HT1080 (cell line): Measurements from ENCODE around the gene P2RY2. TPM values are rescaled to one million over a fixed set of nuclear protein-coding genes. Genes with fewer than 3 reads are reported as not detected.
A peak's percentile ranks its signal among the peaks of the same experiment; 100 is the strongest.
"Not testable (repeated sequence)": the region's sequence is repeated elsewhere in the genome, so short reads cannot be mapped to it uniquely, and the experiment has no call there.

ENCODE experiments used
- DNase-seq: peaks from one replicate; pipeline ENCODE4 v3.0.0-alpha.2; 2015; ENCODE audit warnings: low read depth
- total RNA-seq: library from RNA; depleted of rRNA; stranded (reverse); fragments of >200 nt; shearing (Covaris generic); gene quantifications from 2 replicates; pipeline ENCODE4 v1.2.3, GENCODE V29; 2014

The P2RY2 gene
- total RNA-seq, 1 experiment from 2014 or later, result 0.05 TPM

DNA sequence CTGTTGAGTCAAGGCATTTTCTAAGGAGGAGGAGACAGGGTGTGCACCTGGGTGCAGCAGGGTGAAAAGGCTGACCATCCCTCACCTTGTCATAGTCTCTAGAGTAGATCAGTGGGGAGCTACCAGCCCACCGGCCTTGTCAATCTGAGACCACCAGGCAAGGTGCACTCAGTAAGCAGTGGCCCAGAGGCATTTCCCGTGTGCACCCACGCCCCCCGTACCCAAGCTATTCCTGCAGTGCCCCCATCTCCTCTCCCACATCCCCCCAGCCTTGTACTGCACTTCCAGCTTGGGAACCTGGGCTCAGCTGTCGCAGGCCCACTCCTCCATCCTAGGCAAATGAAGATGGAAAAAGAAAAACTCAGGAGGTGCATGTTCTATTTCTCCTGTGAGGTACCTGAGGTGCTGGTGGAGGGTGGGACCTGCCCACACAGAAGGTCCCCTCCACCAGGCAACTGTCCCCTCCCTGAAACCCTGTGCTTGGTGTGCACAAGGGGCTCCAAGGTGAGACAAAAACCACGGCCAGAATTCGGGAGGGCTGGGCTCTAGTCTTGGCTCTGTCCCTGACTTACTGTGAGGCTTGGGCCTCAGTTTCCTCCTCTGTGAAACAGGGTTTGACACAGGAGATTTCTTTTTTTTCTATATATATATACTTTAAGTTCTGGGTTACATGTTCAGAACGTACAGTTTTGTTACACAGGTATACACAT lies 8.4 kb downstream of the P2RY2 start:
- no peak for DNase-seq

DNA sequence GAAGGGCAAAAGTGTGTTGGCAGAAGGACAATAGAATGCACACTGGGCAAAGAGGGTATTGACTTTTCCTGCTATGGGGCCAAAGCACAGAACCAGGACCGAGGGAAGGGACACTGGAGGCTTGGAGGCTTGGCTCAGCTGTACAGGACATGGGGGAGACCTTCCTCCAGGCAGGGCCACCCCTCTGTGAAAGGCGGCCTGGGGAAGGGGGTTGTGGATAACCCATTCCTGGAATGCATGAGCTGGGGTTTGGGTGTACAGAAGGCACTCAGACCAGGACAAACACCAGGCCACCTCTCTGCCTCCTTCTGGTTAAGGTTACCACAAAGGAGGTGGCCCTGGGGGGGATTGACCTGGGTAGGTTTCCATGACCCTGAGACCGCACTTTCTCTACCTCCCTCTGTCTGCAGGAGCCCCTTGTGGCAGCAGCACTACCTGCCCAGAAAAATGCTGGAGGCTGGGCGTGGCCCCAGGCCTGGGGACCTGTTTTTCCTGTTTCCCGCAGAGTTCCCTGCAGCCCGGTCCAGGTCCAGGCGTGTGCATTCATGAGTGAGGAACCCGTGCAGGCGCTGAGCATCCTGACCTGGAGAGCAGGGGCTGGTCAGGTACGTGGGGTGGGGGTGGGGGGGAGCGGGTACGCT lies 9.6 kb downstream of the P2RY2 start:
- DNase-seq, result no peak

DNA sequence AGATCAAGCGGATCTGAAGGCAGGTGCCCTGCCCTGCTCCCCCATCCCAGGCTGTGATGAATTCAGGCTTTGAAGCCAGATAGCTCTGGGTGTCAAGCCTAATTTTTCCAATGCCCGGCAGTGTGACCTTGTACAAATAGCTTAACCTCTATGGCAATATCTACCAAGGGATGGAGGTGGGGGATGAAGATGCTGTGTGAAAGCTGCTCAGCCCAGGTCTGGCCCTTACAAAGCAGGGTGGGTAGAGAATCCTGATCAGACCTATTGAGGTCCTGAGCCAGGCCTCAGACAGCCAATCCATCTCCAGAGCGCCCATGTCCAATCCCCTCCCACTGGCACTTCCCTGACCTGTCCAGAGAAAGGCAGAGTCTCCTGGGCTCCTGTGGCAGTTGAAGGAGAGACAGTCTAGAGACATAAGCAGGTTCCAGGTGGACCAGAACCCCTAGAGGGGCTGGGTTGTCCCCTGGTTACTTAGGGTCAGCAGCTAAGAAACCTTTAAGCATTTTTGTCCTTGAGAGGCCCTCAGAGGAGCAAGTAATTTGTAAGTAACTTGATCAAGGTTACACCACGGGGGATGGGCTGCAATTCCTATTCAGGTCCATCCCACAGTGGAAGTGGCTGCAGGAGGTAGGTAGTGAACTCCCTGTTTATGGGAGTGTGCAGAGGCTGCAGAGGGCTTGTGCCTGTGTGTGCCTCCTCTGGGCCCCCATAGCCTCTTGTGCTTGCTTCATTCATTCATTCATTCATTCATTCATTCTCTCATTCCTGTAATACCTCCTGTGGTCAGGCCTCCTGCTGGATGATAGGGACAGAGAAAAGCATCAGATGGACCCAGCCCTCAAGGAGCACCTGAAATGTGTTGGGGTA lies 10.4 kb downstream of the P2RY2 start:
- DNase-seq, result no peak

DNA sequence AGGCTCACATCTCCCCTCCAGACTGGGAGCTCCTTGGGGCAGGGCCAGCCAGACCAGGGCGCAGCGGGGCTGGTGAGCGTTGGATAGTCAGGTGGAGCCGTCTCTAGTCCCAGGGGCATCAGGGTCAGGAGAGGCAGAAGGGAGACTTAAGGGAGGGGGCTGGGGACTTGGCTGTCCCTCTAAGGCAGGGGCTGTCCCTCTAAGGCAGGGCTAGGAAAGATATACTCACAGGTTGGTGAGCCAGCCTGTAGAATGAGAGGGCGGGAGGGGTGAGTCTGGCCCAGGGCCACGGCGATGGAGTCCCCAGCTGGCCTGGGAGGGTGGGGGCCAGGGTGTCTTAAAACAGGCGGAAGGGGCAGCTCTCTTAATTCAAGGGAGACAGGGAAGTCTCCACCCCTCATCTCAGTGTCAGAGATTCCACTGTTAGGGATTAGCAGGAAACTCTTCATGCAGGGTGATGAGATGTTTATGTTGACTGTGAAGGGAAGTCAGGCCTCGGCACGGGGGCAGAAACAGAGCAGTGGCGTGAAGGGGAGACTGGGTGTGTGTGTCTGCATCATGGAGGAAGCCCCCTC lies 11.3 kb downstream of the P2RY2 start:
- DNase-seq, result no peak

DNA sequence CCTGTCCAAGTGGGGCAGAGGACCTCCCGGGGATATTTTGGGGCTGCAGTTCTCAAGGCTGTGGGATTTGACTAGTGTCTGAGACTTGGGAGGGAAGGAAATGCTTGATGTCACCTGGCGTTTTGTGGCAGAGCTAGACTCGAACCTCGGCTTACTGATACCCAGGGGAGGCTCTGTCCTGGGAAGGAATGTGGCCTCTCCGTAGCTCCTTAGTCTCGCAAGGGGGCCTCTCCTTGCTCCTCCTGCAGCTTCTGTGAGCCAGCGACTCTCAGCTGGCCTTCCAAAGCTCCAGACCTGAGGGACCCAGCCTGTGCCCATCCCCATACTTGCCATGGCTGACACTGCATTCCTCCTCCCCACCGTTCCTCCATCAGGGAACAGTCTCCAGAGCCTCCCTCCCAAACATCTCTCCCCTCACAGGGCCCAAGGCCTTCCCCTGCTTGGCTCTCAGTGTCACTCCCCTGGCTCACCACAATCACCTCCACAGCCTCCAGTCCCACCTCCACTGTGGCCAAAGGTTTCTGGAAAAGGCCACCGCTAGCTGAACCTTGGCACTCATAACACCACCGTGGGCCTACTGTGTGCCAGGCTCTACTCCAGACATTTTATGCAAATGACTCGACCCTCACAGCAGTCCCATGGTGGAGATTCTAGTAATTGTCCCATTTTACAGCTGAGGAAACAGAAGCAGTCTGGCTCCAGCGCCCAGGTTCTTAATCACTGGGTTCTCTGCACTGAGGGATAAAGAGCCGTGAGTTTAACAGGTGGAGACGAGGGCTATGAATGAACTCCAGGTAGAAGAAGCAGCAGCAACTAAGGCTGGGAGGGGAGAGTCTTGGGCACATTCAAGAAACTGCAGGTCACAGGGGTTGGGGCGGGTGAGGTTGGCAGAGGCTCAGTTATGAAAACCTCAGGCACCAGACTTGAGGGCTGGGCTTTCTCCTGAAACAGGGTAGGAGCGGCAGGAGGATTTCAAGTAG lies 12.1 kb downstream of the P2RY2 start:
- no peak for DNase-seq

DNA sequence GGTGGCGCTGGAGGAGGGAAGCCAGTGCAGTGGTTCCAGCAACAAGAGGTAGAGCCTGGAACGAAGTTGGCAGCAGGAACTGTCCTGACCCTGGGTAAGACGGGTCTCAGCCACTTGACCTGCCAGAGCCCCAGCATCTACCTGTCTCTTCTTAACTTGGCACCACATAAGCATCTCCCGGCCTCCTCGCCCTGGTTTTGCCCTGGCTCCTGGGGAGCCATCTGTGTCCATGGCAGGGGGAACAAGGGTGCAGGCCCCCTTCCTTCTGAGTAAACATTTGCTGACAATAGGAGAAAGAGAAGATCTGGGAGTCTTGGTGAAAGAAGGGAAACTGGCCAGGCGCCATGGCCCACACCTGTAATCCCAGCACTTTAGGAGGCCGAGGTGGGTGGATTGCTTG lies 12.8 kb downstream of the P2RY2 start:
- DNase-seq, result no peak

DNA sequence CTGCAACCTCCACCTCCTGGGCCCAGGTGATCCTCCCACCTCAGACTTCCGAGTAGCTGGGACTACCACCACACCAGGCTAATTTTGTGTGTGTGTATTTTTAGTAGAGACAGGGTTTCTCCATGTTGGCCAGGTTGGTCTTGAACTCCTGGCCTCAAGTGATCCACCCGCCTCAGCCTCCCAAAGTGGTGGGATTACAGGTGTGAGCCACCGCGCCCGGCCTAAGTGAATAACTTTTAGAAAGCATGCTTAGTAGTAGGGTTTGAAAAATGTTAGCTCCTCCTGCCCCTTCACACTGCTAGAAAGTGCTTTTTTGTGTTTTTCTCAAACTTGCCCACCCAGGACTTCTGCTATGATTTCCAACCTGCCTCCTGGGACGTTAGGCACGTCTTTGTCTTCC lies 14.4 kb downstream of the P2RY2 start:
- not testable (repeated sequence) for DNase-seq

DNA sequence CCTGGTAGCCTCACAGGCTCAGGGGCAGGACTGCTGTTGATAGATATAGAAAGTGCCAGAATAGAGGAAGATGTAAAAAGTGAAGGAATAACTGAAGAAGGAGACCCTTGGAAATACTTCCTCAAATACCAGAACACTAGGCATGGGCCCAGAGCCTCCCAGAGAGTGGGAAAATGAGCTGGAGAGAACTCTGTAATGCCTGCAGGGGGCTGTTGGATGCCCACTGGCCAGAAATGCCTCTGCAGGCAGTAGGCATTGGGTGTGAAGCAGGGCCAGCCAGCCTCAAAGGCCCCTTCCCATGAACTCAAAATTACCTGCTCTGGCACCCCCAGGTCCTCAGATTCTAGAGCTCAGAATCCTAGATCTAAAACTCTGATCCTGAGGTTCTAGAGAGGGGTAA lies 15.1 kb downstream of the P2RY2 start:
- no peak for DNase-seq

DNA sequence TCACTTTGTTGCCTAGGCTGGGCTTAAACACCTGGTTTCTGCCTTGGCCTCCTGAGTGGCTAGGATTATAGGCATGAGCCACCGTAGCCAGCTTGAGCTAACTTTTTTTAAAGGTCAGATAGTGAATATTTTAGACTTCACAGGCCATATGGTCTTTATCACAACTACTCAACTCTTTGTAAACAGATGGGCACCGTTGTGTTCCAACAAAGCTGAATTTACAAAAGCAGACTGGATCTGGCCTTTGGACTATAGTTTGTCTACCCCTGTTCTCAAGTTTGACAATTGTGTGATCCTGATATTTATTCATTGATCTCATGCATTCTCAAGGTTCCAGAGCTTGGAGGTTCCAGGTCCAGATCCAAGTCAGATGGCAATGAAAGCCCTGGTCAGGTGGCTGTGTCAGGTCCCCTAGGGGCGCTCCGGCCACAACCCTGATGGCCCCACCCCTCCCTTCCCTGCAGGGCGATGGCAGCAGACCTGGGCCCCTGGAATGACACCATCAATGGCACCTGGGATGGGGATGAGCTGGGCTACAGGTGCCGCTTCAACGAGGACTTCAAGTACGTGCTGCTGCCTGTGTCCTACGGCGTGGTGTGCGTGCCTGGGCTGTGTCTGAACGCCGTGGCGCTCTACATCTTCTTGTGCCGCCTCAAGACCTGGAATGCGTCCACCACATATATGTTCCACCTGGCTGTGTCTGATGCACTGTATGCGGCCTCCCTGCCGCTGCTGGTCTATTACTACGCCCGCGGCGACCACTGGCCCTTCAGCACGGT lies 15.8 kb downstream of the P2RY2 start:
- DNase-seq, result no peak

DNA sequence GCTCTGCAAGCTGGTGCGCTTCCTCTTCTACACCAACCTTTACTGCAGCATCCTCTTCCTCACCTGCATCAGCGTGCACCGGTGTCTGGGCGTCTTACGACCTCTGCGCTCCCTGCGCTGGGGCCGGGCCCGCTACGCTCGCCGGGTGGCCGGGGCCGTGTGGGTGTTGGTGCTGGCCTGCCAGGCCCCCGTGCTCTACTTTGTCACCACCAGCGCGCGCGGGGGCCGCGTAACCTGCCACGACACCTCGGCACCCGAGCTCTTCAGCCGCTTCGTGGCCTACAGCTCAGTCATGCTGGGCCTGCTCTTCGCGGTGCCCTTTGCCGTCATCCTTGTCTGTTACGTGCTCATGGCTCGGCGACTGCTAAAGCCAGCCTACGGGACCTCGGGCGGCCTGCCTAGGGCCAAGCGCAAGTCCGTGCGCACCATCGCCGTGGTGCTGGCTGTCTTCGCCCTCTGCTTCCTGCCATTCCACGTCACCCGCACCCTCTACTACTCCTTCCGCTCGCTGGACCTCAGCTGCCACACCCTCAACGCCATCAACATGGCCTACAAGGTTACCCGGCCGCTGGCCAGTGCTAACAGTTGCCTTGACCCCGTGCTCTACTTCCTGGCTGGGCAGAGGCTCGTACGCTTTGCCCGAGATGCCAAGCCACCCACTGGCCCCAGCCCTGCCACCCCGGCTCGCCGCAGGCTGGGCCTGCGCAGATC lies 16.5 kb downstream of the P2RY2 start:
- no peak for DNase-seq

DNA sequence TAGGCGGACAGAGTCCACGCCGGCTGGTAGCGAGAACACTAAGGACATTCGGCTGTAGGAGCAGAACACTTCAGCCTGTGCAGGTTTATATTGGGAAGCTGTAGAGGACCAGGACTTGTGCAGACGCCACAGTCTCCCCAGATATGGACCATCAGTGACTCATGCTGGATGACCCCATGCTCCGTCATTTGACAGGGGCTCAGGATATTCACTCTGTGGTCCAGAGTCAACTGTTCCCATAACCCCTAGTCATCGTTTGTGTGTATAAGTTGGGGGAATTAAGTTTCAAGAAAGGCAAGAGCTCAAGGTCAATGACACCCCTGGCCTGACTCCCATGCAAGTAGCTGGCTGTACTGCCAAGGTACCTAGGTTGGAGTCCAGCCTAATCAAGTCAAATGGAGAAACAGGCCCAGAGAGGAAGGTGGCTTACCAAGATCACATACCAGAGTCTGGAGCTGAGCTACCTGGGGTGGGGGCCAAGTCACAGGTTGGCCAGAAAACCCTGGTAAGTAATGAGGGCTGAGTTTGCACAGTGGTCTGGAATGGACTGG lies 17.2 kb downstream of the P2RY2 start:
- DNase-seq, result no peak

DNA sequence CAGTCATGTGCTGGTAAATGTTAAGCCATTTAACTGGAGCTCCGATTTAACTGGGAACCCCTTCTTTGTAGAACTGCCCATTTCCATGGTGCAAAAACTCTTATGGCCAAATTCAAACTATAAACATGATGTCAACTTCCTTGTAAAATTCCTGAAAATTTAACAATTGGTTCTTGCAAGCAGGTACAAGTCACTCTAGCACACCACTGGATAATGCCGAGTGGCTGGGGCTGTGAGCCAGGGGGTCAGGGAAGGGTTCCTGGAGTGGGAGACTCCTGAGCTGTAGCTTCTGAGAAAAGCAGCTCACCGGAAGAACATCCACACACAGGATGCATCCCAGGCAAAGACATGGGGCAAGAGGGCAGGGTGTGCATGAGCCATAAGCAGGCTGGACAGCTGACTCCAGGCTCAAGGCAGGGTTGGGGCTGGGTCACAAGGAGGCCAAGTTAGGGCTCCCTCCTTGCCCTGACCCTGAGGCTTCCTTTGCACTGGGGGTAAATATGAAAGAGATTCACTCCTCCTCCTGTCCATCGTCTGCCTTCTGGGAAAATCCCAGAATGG lies 18.2 kb downstream of the P2RY2 start:
- no peak for DNase-seq

DNA sequence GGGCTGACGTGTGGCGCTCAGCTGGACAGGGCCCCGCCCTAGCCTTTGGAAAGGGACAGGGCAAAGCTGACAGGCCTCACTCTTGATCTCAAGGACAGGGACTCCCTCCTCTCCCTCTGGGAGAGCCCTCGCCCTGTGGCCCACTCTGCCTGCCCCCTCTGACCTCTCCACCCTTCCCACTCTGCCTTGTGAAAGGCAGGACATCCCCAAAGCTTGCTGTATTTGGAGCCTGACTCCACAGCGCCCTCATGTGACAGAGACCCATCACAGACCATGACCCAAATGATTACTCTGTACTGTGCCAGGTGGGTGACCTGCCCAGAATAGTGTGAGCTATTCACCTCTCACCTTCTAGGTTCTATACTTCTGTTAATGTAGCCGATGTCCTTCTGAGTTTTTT lies 18.8 kb downstream of the P2RY2 start:
- no peak for DNase-seq

DNA sequence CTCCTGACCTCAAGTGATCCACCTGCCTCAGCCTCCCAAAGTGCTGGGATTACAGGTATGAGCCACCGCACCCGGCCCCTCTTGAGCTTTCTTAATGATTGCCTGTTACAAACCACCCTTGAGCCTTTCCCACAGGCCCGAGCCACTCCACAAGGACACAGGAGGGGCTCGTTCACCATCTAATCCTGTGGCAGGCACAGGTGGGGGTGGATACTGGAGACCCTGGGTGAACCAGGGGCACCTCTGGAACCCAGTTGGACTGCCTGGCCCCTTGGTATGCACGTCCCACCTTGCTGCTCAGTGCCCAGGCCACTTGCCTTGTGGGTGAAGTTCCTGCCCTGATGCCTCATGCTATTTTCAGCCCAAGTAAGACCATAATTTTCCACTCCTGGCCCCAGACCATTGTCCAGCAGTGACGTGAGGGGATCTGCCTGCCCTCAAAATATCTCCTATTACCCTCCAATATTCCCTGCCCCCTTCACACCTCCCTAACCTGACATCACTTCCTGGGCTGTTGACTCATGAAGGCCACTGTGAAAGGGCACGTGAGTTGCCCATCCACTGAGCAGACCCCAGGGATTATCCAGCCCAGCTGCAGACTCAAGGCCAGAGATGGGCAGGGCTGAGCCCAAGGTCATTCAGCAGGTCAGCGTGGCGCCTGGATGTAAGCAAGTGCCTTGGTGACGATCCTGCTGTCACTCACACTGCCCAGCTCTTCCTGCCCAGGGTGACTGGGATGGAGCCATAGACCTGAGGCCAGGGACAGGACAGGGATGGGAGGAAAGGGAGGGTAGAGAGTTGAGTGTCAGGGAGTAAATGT lies 19.6 kb downstream of the P2RY2 start:
- DNase-seq, result peak; percentile 63

DNA sequence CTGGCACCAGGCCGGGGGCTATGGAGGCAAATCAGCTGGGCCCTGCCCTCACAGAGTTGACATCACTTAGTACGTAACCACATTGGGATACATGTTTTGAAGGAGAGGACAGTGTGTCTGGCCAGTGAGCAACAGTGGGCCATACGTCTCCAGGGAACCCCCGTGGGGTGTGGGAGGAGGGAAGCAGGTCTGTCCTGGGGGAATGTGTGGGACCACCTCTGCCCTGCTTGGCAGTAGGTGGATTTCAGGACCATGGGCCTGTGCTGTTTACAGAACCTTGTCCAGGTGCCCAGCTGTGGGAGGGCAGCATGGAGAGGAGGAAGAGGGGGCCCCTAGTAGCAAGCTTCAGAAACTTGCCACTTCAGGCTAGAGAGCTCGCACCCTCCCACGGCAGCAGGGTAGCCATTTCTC lies 21.0 kb downstream of the P2RY2 start:
- DNase-seq, result no peak

DNA sequence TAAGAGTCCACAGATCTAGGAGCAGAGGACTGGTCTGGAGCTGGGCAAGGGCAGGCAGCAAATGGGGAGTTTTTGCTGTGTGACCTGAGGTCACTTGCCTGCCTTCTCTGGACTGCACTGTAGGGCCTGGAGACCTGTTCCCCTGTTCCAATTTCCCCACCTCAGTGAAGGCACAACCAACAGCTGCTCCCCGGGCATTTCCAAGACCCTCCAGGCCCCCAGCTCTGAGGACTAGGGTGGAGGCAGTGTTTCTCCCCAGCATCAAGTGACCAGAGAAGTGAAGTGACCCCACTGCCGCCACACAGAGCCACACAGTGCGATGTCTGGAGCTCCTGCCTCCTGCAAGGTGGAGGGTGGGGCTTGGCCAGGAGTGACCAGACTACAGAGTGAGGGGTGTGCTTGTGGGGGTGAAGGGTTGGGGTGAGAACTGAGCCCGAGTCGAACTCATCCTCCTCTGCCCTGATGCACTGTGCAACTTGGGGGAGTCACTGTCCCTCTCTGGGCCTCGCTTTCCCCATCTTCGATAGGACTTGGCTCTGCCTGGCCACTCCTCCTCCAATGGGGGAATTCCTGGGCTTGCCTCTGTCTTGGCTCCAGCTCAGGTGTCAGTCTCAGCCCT lies 21.6 kb downstream of the P2RY2 start:
- DNase-seq, result no peak

DNA sequence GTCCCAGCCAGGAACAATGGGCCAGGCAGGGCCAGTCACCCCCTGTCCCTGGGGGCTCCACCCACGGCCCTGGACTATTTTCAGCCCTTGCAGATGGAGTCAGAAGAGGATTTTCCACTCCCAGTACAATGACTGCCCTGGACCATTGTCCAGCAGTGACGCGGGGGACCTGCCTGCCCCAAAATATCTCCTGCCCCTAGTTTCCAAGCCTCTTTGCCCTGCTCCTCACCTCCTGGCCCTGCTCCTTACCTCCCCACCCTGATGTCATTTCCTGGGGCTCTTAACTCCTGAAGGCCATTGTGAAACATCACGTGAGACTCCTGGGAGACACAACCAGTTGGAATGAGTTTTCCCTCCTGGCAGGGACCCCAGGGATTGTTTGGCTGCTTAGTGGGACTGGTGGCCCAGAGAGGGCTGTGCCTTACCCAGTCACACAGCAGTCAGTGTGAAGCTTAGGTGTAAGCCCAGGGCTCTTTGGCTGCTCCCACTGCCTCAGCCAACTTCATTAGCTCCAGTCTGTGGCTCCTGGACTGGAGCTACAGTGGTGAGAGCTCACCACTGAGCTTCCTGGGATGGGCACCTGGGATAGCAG lies 22.2 kb downstream of the P2RY2 start:
- DNase-seq, result peak; percentile 23
